Measurements from ENCODE around the gene OGFR.
A peak's percentile ranks its signal among the peaks of the same experiment; 100 is the strongest.

The OGFR gene

DNA sequence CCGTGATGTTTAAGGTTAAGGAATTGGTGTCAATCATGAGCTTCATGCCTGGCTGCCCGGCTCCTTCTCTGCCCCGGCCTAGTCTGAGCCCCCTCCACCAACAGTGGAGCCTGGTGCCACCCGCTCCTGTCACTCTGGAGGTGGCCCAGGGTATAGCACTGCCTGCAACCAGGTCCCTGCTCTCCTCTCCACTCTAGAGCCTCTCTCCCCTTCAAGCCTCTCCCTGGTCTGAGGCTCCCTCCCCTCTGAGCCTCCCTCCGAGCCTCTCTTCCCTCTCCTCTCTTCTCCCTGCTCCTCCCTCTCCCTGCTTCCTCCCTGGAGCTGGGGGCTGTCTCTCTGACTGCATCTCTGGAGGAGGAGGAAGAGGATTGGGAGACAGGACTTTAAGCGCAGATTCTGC lies 39.6 kb upstream of the OGFR start:
- DNase-seq (ENCODE audit: low read depth) = no peak
- H3K4me3 ChIP-seq (ENCODE audit: low read length) = no peak overlapping the region
- TF ChIP-seq, protein P1, sequence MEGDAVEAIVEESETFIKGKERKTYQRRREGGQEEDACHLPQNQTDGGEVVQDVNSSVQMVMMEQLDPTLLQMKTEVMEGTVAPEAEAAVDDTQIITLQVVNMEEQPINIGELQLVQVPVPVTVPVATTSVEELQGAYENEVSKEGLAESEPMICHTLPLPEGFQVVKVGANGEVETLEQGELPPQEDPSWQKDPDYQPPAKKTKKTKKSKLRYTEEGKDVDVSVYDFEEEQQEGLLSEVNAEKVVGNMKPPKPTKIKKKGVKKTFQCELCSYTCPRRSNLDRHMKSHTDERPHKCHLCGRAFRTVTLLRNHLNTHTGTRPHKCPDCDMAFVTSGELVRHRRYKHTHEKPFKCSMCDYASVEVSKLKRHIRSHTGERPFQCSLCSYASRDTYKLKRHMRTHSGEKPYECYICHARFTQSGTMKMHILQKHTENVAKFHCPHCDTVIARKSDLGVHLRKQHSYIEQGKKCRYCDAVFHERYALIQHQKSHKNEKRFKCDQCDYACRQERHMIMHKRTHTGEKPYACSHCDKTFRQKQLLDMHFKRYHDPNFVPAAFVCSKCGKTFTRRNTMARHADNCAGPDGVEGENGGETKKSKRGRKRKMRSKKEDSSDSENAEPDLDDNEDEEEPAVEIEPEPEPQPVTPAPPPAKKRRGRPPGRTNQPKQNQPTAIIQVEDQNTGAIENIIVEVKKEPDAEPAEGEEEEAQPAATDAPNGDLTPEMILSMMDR (conservative IDR thresholded peaks at IDR 0.05; ENCODE audit: low read length) = no peak

DNA sequence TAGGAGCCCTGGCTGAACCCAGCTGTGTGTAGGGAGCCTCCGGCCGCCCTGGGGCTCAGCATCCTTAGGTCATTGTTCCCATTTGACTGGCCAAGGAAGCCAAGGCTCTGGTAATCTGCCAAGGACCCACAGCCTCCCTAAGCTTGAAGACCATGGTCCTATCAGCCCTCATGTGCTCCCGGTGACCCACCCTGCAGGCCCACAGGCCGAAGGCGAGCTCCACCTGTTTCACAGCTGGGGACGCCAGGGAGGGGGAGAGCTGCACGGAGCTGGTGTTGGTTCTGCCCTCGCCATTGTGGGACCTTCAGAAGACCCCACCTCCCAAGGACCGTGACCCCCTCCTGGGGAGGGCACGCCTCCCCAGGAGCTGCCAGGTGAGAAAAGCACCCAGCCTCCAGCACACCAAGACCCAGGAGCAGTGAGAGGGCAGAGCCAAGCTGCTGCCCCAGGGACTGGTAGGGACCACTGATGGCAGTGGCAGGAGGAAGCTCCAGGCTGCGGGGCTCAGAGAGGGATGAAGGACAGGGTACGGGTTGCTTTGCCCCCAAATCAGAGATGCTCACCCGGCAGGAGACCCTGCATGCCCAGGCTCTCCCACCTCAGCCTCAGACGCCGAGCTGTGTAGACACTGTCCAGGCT lies 39.1 kb upstream of the OGFR start:
- TF ChIP-seq, protein P1 (conservative IDR thresholded peaks at IDR 0.05; ENCODE audit: low read length) = no peak
- no peak overlapping the region for H3K4me3 ChIP-seq (ENCODE audit: low read length)
- no peak for DNase-seq (ENCODE audit: low read depth)

DNA sequence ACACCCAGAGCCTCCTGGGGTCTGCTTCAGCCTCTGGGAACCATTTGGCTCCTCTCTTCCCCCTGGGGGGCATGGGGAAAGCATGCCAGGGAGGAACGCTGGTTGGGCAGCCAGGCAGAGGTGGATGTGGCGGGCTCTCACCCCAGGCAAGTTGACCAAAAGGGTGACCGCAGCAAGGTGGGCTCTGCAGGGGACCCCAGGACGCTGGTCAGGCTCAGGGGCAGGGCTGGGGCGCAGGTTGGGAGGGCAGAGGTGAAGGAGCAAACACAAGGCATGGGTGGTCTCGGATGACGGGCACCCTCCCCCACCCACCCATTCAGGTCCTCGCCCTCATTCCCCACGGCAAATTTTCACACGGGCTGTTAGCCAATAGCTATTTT lies 38.6 kb upstream of the OGFR start:
- no peak for DNase-seq (ENCODE audit: low read depth)
- no peak overlapping the region for H3K4me3 ChIP-seq (ENCODE audit: low read length)
- TF ChIP-seq, protein P1 (conservative IDR thresholded peaks at IDR 0.05; ENCODE audit: low read length) = no peak

DNA sequence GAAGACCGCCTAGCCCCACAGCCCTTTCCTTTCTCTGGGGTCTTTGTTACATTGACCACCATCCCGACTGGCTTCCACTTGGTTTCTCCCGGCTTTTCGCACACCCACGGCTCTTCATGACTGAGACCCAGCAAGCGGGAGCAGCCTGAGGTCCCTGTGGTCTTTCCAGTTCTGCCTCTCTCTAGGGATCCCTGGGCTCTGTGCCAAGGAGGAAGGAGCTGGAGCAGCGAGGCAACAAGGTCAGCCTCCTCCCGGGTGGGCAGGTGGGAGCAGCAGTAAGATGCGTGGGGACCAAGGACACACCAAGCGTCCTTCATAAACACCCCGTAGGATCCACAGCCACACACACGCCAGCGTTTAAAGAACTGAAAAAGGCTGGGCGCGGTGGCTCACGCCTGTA lies 37.9 kb upstream of the OGFR start:
- DNase-seq (ENCODE audit: low read depth) = no peak
- no peak overlapping the region for H3K4me3 ChIP-seq (ENCODE audit: low read length)
- TF ChIP-seq, protein P1 (conservative IDR thresholded peaks at IDR 0.05; ENCODE audit: low read length) = no peak

DNA sequence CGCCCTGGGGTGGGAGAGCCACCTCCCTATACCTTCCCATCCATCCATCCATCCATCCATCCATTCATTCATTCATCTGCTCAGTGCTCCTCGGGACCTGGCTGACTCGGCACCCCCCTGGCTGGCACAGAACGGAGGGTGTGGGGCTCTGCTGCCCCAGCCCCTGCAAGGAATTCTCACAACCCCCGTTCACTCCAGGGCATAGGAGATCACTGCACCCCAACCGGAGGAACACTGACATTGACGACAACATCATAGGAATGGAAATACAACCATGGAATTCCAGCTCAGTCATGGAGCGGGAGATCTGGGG lies 36.4 kb upstream of the OGFR start:
- H3K4me3 ChIP-seq (ENCODE audit: low read length) = no peak overlapping the region
- TF ChIP-seq, protein P1 (conservative IDR thresholded peaks at IDR 0.05; ENCODE audit: low read length) = no peak
- no peak for DNase-seq (ENCODE audit: low read depth)

DNA sequence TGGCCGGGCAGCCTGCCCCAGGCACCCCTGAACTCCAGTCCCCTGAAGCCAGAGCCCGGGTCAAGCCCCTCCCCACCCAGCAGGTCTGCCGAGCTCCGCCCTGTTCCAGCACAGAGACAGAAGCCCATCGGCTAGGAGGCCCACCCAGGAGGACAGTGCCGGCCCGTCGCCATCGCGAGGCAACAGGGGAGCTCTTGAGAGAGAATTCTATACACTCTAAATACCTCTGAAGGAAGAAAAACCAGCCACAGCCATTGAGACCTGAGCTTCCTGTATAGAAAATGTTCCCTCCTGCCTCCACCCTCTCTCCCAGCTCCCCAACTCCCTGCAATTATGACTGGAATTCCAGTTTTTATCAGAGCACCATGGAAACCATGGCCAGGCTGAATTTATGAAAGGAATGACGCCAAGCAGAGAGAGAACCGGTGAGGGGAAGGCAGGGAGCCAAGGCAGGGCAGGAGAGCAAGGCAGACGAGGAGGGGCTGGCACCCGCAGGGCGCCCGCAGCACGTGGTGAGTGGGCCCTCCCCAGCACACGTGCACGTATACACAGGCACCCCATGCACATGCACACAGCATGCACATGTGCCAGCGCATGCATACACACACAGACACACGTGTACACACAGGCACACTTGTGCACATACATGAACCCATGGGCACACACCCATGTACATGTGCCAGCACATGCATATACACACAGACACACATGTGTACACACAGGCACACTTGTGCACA lies 35.9 kb upstream of the OGFR start:
- no peak overlapping the region for H3K4me3 ChIP-seq (ENCODE audit: low read length)
- DNase-seq (ENCODE audit: low read depth) = peak; percentile 36
- TF ChIP-seq, protein P1 (conservative IDR thresholded peaks at IDR 0.05; ENCODE audit: low read length) = no peak

Data from AG10803 (cell line).